ENCODE measurements around the gene TOP2A. TPM values are rescaled to one million over a fixed set of nuclear protein-coding genes. Genes with fewer than 3 reads are reported as not detected.

The TOP2A gene
- total and polyA plus RNA-seq, 7 donors = 0.14 to 0.84 (median 0.32) TPM; not detected in 1

DNA sequence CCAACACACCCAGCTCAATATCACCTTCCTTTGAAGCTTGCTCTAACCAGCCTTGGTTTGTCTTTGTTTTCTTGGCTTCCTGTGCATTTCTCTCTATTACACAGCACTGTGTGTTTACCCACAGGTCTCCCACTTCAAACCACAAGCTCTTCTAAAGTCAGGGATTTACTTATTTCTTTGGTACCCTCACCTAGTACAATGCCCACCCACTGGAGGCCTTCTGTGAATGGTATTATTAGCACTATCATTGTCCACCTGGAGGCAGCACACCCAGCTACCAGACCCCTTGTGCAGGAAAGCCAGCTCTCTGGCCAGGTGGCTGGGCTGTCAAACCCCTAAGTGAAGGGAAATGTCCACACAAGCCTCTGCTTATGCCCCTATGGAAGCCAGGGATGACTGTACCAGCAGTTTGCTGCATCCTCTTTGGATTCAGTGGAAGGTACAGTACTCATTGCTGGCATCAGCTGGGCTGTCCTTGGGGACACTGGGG, 9.4 kb upstream of the TOP2A start:
- DNase-seq (no peak), ATAC-seq (no peak)
- H3K9me3 ChIP-seq = no peaks in the 10 kb centered on the region
- intact Hi-C loops (cut with DNase I) = no loop called here
- no peak overlapping the region for H3K27ac ChIP-seq
- TF ChIP-seq, protein P1, sequence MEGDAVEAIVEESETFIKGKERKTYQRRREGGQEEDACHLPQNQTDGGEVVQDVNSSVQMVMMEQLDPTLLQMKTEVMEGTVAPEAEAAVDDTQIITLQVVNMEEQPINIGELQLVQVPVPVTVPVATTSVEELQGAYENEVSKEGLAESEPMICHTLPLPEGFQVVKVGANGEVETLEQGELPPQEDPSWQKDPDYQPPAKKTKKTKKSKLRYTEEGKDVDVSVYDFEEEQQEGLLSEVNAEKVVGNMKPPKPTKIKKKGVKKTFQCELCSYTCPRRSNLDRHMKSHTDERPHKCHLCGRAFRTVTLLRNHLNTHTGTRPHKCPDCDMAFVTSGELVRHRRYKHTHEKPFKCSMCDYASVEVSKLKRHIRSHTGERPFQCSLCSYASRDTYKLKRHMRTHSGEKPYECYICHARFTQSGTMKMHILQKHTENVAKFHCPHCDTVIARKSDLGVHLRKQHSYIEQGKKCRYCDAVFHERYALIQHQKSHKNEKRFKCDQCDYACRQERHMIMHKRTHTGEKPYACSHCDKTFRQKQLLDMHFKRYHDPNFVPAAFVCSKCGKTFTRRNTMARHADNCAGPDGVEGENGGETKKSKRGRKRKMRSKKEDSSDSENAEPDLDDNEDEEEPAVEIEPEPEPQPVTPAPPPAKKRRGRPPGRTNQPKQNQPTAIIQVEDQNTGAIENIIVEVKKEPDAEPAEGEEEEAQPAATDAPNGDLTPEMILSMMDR (IDR thresholded peaks at IDR 0.05) = no peak
- no peaks in the 10 kb centered on the region for H3K4me1 ChIP-seq
- H3K4me3 ChIP-seq = no peak overlapping the region
- H3K36me3 ChIP-seq (ENCODE audit: insufficient read depth in 1 of 2, low read depth in 1 of 2) = no peaks in the 10 kb centered on the region
- no peaks in the 10 kb centered on the region for H3K27me3 ChIP-seq (ENCODE audit: insufficient read depth in 3 of 3, low read length in 2 of 3)

GRCh38 chr17:40425741-40426140, 8.0 kb upstream of the TOP2A start:
- WGBS, 3 donors = 37 to 58% (median 51%) methylated on average over 4 of the region's 4 CpGs
- no peak for DNase-seq

DNA sequence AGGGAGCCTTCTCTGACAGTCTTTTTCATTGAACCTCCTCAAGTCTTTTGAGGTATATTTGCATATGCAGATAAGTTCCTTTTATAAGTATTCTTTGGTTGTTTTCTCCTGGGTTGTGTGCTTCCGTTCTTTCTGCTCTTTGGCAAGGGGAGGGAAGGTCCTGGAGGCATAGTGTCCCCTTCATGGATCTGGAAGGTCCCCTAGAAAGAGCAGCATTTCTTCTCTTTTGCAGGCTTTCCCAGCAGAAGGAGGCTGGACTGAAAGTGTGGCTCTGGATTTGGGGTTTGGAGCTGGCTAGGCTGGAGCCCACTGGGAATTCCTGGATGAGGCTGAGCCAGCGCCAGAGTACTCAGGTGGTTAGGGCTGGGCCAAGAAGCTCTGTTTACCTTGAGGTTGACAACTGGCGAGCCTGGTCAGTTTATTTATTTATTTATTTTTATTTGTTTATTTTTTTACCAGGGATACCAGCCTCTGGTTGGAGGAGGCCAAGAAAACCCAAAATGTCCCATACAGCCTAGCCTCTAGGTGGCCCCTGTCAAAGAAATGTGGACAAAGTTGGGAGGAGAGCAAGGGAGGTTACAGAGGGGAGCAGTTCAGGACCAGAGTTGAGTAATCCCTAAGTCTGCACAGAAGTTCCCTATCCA, 5.4 kb upstream of the TOP2A start:
- Histone ChIP-seq H3K9me3 (no peaks in the 10 kb centered on the region), H3K4me3 (no peak overlapping the region), H3K36me3 (ENCODE audit: insufficient read depth in 1 of 2, low read depth in 1 of 2) (no peaks in the 10 kb centered on the region), H3K4me1 (peaks cover 5% of the 10 kb centered on the region), H3K27me3 (ENCODE audit: insufficient read depth in 3 of 3, low read length in 2 of 3) (no peaks in the 10 kb centered on the region), H3K27ac (no peak overlapping the region)
- DNase-seq (no peak), ATAC-seq (no peak)
- 51 to 86% (median 69%) methylated on average over 3 of the region's 3 CpGs for WGBS, 3 donors
- TF ChIP-seq, protein P1 (IDR thresholded peaks at IDR 0.05) = no peak
- intact Hi-C loops (cut with DNase I) = no loop called here

More at GRCh38 chr17:40425741-40426140, 8.0 kb upstream of the TOP2A start:
- Histone ChIP-seq H3K27me3 (ENCODE audit: insufficient read depth in 3 of 3, low read length in 2 of 3) (no peaks in the 10 kb centered on the region), H3K36me3 (ENCODE audit: insufficient read depth in 1 of 2, low read depth in 1 of 2) (no peaks in the 10 kb centered on the region), H3K4me1 (no peaks in the 10 kb centered on the region), H3K9me3 (no peaks in the 10 kb centered on the region), H3K4me3 (no peak overlapping the region), H3K27ac (no peak overlapping the region)
- ATAC-seq = no peak
- TF ChIP-seq, protein P1 (IDR thresholded peaks at IDR 0.05) = no peak
- intact Hi-C loops (cut with DNase I) = no loop called here

- no peak for ATAC-seq
- intact Hi-C loops (cut with DNase I) = no loop called here
These were observed 2.0 kb upstream of the TOP2A start for GRCh38 chr17:40419559-40420331.

More at GRCh38 chr17:40419559-40420331, 2.0 kb upstream of the TOP2A start:
- no peaks in the 10 kb centered on the region for H3K36me3 ChIP-seq (ENCODE audit: insufficient read depth in 1 of 2, low read depth in 1 of 2)
- H3K27me3 ChIP-seq (ENCODE audit: insufficient read depth in 3 of 3, low read length in 2 of 3) = peaks cover 0 to 6% (median 0%) of the 10 kb centered on the region in 3 donors
- TF ChIP-seq, protein P1 (IDR thresholded peaks at IDR 0.05) = no peak
- DNase-seq = no peak
- H3K9me3 ChIP-seq = no peaks in the 10 kb centered on the region
- 59 to 67% (median 63%) methylated on average over 11 of the region's 11 CpGs for WGBS, 3 donors
- H3K4me1 ChIP-seq = peaks cover 5% of the 10 kb centered on the region
- no peak overlapping the region for H3K4me3 ChIP-seq
- H3K27ac ChIP-seq = no peak overlapping the region
